Ishikawa (cell line): ENCODE results near the gene AKAP17A.

Source experiments
- CREB1 ChIP-seq: IDR thresholded peaks from 2 replicates; pipeline ENCODE4 v1.6.1; 2012; ENCODE audit warnings: low read depth
- EGR1 ChIP-seq: IDR thresholded peaks from 2 replicates; pipeline ENCODE4 v1.6.1; 2012
- EP300 ChIP-seq: IDR thresholded peaks from 2 replicates; pipeline ENCODE4 v1.6.1; 2012; ENCODE audit warnings: borderline replicate concordance
- FOXM1 ChIP-seq: IDR thresholded peaks from 2 replicates; pipeline ENCODE4 v1.6.1; 2012; ENCODE audit warnings: low read depth, borderline replicate concordance
- NFIC ChIP-seq: IDR thresholded peaks from 2 replicates; pipeline ENCODE4 v1.6.1; 2012
- RAD21 ChIP-seq: IDR thresholded peaks from 2 replicates; pipeline ENCODE4 v1.6.1; 2012; ENCODE audit warnings: low read depth
- REST ChIP-seq: IDR thresholded peaks from 2 replicates; pipeline ENCODE4 v1.6.1; 2012; ENCODE audit warnings: low read depth, mild to moderate bottlenecking
- TAF1 ChIP-seq: IDR thresholded peaks from 2 replicates; pipeline ENCODE4 v1.6.1; 2012; ENCODE audit warnings: low read depth, mild to moderate bottlenecking
- TCF12 ChIP-seq: IDR thresholded peaks from 2 replicates; pipeline ENCODE4 v1.6.1; 2012; ENCODE audit warnings: low read depth
- TEAD4 ChIP-seq: IDR thresholded peaks from 2 replicates; pipeline ENCODE4 v1.6.1; 2012
- YY1 ChIP-seq: IDR thresholded peaks from 2 replicates; pipeline ENCODE4 v1.6.1; 2012; ENCODE audit warnings: low read depth
- TF ChIP-seq, protein P1 (sequence below): IDR thresholded peaks from 2 replicates; pipeline ENCODE4 v1.6.1; 2012

GRCh38 chrX:1602299-1602698, 10.9 kb downstream of the AKAP17A start:
- TF ChIP-seq TCF12 (no peak), TAF1 (no peak), YY1 (no peak), EP300 (no peak), FOXM1 (no peak), RAD21 (no peak), REST (no peak), NFIC (no peak), TEAD4 (no peak), CREB1 (no peak), EGR1 (no peak)
- TF ChIP-seq, protein P1, sequence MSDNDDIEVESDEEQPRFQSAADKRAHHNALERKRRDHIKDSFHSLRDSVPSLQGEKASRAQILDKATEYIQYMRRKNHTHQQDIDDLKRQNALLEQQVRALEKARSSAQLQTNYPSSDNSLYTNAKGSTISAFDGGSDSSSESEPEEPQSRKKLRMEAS, result no peak
